SK-N-SH treated with all-trans-retinoic acid at 6 μM for 48 hours (cell line): Measurements from ENCODE around the gene GEMIN7.

Experiments used
- ARNTL ChIP-seq: fragments of 450-650 bp; formaldehyde crosslinking; IDR thresholded peaks from 2 replicates; pipeline ENCODE4 v1.5.0; 2020; ENCODE audit warnings: low read depth, mild to moderate bottlenecking, moderate library complexity, borderline replicate concordance
- BACH2 ChIP-seq: fragments of 250-450 bp; sonication (Bioruptor Pico); IDR thresholded peaks from 2 replicates; pipeline ENCODE4 v1.9.0; 2021; ENCODE audit warnings: mild to moderate bottlenecking, borderline replicate concordance
- OSR1 ChIP-seq: fragments of 250-450 bp; sonication (Bioruptor Pico); IDR thresholded peaks from 2 replicates; pipeline ENCODE4 v1.8.0; 2022; ENCODE audit warnings: moderate library complexity, mild to moderate bottlenecking, inconsistent platforms
- PATZ1 ChIP-seq: fragments of 250-450 bp; sonication (Bioruptor Pico); IDR thresholded peaks from 2 replicates; pipeline ENCODE4 v1.8.0; 2020; ENCODE audit warnings: mild to moderate bottlenecking, moderate library complexity, borderline replicate concordance
- TOX ChIP-seq: fragments of 250-450 bp; sonication (Bioruptor Pico); IDR thresholded peaks from 2 replicates; pipeline ENCODE4 v1.8.0; 2021; ENCODE audit warnings: mild to moderate bottlenecking, moderate library complexity, borderline replicate concordance
- ZFP3 ChIP-seq: fragments of 250-450 bp; sonication (Bioruptor Pico); IDR thresholded peaks from 2 replicates; pipeline ENCODE4 v1.5.0; 2020; ENCODE audit warnings: mild to moderate bottlenecking, moderate library complexity
- ZFP30 ChIP-seq: fragments of 450-650 bp; formaldehyde crosslinking; IDR thresholded peaks from 2 replicates; pipeline ENCODE4 v1.5.0; 2022; ENCODE audit warnings: mild to moderate bottlenecking, moderate library complexity
- ZNF70 ChIP-seq: fragments of 450-650 bp; formaldehyde crosslinking; IDR thresholded peaks from 2 replicates; pipeline ENCODE4 v1.5.0; 2020; ENCODE audit warnings: mild to moderate bottlenecking, moderate library complexity
- ZNF8 ChIP-seq: fragments of 450-650 bp; formaldehyde crosslinking; IDR thresholded peaks from 2 replicates; pipeline ENCODE4 v1.5.0; 2020; ENCODE audit warnings: mild to moderate bottlenecking, moderate library complexity

- TF ChIP-seq ZFP3 (CRISPR knock-in tag) (no peak), BACH2 (CRISPR knock-in tag) (no peak), ARNTL (CRISPR knock-in tag) (no peak), OSR1 (CRISPR knock-in tag) (no peak), ZNF70 (no peak), PATZ1 (no peak), TOX (no peak), ZFP30 (no peak), ZNF8 (CRISPR knock-in tag) (no peak)
These were observed 42.8 kb downstream of the GEMIN7 start for GRCh38 chr19:45121827-45122345.
